HCT116 (cell line): ENCODE data around the gene SRCAP.

Source experiments
- CBX3 ChIP-seq: IDR thresholded peaks from 2 replicates; pipeline ENCODE4 v1.6.1; 2012; ENCODE audit warnings: low read depth
- EZH2phosphoT487 ChIP-seq: fragments of 200-600 bp; IDR thresholded peaks from 2 replicates; pipeline ENCODE4 v1.6.1; 2018; ENCODE audit warnings: antibody characterized with exemption, borderline replicate concordance
- JUND ChIP-seq: IDR thresholded peaks from 2 replicates; pipeline ENCODE4 v1.6.1; 2012
- POLR2A ChIP-seq: IDR thresholded peaks from 2 replicates; pipeline ENCODE4 v1.7.0; 2011; ENCODE audit warnings: borderline replicate concordance; ENCODE audit not compliant: insufficient read depth, insufficient read length; ENCODE audit errors: extremely low read depth
- YY1 ChIP-seq: IDR thresholded peaks from 2 replicates; pipeline ENCODE4 v1.6.1; 2011; ENCODE audit warnings: low read length, low read depth, moderate library complexity, mild to moderate bottlenecking; ENCODE audit not compliant: insufficient replicate concordance; ENCODE audit errors: extremely low read depth
- ZBTB33 ChIP-seq: IDR thresholded peaks from 2 replicates; pipeline ENCODE4 v1.6.1; 2011; ENCODE audit warnings: mild to moderate bottlenecking, low read length, moderate library complexity; ENCODE audit not compliant: insufficient replicate concordance; ENCODE audit errors: extremely low read depth
- ZNF274 ChIP-seq: fragments of 200-500 bp; sonication (Bioruptor generic); IDR thresholded peaks from 2 replicates; pipeline ENCODE4 v1.6.1; 2014; ENCODE audit warnings: mild to moderate bottlenecking, low read depth, low read length, inconsistent platforms
- TF ChIP-seq, protein P1 (sequence below): IDR thresholded peaks from 2 replicates; pipeline ENCODE4 v1.6.1; 2012
- TF ChIP-seq, protein P2 (sequence below), 3 experiments: fragments of 200-600 bp in 1 of 3; sonication (generic) in 1 of 3; IDR thresholded peaks in 2 of 3; conservative IDR thresholded peaks in 1 of 3; 2 replicates each; pipeline ENCODE4 v1.5.1; 2012 to 2017; ENCODE audit warnings: low read depth in 2 of 3, low read length in 2 of 3, antibody characterized with exemption in 1 of 3, borderline replicate concordance in 1 of 3, control low read depth in 1 of 3, mild to moderate bottlenecking in 1 of 3, mixed read lengths in 1 of 3, mixed run types in 1 of 3, moderate library complexity in 1 of 3; ENCODE audit not compliant: insufficient read depth in 1 of 3

DNA sequence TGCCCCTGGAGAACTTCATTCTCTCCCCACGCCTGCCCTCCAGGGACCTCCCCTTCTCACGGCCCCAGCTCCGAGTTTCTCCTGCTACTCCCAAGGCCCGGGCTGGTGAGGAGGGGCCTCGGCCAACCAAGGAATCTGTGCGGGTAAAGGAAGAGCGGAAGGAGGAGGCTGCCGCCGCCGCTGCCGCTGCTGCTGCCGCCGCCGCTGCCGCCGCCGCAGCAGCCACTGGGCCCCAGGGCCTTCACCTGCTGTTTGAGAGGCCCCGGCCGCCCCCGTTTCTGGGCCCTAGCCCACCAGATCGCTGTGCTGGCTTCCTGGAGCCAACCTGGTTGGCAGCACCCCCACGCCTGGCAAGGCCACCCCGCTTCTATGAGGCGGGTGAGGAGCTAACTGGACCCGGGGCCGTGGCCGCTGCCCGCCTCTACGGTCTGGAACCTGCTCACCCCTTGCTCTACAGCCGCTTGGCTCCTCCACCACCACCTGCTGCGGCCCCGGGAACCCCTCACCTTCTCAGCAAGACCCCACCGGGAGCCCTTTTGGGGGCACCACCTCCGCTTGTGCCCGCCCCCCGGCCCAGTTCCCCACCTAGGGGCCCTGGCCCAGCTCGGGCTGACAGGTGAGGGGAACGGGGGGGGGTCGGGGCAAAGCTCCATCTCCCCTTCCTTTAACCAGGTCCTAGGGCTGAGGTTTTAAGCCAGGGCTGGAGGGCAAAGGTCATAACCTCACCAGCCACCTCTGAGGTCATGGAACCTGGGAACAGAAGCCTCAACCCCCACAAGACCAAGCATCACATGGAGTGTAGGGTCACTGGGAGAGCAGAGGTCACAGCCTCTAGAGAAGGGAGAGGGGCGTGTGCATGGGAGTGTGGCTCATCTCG is 29.7 kb upstream of the SRCAP start:
- TF ChIP-seq ZNF274 (no peak), POLR2A (no peak), JUND (no peak), CBX3 (no peak), ZBTB33 (no peak), YY1 (no peak), EZH2phosphoT487 (no peak)
- TF ChIP-seq, protein P1, sequence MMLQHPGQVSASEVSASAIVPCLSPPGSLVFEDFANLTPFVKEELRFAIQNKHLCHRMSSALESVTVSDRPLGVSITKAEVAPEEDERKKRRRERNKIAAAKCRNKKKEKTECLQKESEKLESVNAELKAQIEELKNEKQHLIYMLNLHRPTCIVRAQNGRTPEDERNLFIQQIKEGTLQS, result no peak
- TF ChIP-seq, protein P2, sequence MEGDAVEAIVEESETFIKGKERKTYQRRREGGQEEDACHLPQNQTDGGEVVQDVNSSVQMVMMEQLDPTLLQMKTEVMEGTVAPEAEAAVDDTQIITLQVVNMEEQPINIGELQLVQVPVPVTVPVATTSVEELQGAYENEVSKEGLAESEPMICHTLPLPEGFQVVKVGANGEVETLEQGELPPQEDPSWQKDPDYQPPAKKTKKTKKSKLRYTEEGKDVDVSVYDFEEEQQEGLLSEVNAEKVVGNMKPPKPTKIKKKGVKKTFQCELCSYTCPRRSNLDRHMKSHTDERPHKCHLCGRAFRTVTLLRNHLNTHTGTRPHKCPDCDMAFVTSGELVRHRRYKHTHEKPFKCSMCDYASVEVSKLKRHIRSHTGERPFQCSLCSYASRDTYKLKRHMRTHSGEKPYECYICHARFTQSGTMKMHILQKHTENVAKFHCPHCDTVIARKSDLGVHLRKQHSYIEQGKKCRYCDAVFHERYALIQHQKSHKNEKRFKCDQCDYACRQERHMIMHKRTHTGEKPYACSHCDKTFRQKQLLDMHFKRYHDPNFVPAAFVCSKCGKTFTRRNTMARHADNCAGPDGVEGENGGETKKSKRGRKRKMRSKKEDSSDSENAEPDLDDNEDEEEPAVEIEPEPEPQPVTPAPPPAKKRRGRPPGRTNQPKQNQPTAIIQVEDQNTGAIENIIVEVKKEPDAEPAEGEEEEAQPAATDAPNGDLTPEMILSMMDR (IDR thresholded peaks at IDR 0.05 in 2 of 3, conservative IDR thresholded peaks at IDR 0.05 in 1 of 3; ENCODE audit: borderline replicate concordance in 1 of 3, insufficient read depth in 1 of 3, low read depth in 2 of 3, low read length in 2 of 3), result no peak
